Stromal cell of bone marrow (primary cell): ENCODE results near the gene MARS1.

Experiments used
- DNase-seq: peaks from one replicate; pipeline ENCODE4 v3.0.0-alpha.2; 2012; ENCODE audit warnings: low read depth

The MARS1 gene

DNA sequence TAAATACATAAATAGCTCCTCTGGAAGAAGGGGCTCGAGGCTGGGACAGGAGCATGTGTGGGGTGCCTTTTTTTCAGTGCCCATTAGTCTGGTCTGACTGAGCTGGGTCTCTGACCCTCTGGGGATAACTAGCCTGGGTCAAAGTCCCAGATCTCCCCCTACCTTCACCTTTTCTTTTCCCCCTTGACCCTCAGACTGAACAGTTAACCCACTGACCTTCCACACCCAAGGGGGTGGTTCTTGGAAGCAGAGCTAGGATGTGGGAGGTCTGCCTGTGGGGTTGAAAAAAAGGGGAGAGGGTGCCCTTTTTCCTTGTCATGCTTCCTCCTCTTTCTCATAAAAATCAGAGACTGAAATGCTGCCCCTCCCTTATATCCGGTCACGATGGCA, 29.2 kb upstream of the MARS1 start:
- DNase-seq: no peak

DNA sequence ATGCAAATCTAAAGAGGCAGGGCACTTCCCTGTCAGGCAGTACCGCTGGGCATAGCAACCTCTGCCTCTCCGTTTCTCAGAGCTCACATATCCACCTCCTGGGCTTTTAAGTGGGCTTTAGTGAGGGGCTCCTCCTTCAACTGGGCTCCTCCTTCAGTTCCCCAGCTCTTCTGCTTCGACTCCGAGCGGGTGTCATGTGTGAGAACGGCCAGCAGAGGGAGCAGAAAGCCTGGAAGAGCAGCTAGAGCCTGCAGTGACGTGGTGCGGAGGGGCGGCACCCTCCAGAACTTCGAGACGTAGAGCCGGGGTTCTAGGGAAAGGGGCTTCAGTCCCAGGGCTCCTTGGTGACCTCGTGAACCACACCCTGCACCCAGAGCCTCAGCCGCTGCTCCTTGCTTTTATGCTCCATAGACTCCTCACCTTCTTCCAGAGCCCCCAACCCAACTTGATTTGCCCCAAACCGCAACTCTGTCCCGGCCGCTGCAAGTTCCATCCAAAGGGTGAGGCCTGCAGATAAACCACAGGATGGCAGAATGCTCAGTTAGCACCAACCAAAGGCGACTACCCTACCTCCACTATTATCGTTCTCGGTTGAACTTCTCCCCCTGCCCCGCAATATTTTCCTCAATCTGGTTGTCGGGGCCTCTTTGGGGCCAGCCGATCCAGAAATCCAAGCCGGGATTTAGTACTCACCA, 28.7 kb upstream of the MARS1 start:
- DNase-seq: peak; percentile 89

DNA sequence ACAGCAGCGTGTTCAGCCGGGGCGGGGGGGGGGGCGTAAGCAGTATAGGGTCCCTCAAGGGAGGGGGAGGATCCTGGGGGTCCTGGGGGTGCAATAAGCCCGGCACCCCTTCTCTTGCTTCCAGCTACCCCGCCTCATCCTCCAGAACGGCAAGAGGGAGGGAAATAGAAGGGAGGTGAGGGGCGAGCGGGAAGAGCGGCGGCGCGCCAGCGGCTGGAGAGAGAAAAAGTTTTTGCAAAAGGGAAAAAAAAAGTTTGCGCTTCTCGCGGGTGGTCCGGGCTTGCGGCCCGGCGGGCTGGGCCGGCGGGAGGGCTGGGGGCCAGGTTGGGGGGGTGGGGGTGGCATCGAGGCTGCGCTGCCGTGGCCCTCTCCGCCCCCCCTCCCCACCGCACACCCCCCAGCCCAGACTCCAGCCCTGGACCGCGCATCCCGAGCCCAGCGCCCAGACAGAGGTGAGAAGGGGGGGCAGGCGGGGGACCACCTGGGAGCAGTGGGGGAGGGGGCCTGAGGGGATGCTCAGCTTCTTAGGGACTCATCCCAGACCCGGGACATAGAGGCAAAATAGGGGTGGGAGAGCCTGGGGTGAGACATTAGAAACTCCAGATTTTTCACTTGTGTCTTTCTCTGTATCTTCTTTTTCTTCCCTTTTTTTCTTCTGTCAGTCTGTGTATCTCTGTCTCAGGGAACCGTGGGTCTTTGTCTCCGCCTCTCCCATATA, 28.0 kb upstream of the MARS1 start, which contains the start of gene GLI1:
GLI1 (plus strand) TSS at position 36 of the 718 bp plus-strand sequence. CDS start 3,907 bp downstream, outside the sequence.
- peak; percentile 10 for DNase-seq

DNA sequence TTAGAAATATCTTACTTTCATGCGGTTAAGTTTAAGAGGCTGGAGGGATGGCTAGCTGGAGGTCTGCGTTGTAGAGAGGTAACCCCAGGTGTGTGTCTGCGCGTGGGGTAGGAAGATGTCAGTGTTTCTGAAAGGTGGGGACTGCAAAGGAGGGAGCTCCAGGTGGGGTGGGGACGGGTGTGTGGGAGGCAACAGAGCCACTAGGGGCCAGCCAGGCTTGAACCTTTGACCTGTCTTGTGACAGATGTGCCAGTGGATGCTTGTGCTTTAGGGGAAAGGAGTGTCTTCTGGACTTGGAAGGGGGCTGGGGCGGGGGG, 27.4 kb upstream of the MARS1 start:
- DNase-seq: no peak

- DNase-seq: no peak
These were observed 27.0 kb upstream of the MARS1 start for GRCh38 chr12:57460841-57461275.

DNA sequence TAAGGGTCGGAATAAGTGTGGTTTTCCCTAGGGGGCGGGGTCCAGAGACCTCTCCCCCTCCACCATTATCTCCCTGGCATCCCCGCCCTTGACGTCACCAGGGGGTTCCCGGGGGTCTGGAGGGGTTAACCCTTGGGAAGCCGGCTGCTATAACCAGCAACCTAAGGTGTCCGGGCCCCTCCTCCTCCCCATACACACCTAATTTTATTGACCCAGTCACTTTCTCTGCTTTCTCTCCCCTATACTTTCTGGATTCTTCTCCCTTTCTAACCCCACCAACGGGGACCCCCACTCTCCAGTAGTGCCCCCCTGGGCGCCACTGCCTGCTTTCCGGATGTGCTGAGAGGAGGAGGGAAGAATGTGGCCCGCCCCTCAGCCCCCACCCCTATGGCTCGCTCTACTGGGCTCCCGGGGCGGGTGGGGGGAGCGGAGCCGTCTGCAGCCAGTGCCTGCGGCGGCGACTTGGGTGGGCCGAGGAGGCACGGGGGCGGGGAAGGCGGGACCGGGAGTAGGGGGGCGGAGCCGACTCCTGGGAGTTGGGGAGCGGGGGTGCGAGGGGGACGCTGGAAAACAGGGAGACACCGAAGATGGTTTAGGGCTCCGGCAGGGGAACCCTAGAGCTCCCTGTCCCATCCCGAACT, 26.5 kb upstream of the MARS1 start:
- no peak for DNase-seq

DNA sequence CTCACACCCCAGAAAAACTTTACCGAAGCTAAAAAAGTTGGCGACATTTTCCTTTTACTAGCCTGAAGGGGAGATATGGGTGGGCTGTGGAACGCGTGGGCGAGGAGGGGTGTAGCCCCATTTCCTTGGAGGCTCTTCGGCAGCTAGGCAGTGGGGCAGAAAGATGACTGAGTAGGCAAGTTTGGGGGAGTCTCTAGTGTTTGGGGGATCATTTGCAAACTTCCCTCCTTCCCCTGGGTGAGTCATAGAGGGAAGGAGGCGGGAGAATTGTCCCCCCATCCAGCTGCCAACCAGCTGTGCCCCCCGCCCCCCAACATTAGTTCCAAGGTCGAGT, 26.0 kb upstream of the MARS1 start:
- no peak for DNase-seq

- DNase-seq: peak; percentile 70
These were observed 25.5 kb upstream of the MARS1 start for GRCh38 chr12:57462251-57462911.

- no peak for DNase-seq
These were observed 25.0 kb upstream of the MARS1 start for GRCh38 chr12:57462912-57463253.

DNA sequence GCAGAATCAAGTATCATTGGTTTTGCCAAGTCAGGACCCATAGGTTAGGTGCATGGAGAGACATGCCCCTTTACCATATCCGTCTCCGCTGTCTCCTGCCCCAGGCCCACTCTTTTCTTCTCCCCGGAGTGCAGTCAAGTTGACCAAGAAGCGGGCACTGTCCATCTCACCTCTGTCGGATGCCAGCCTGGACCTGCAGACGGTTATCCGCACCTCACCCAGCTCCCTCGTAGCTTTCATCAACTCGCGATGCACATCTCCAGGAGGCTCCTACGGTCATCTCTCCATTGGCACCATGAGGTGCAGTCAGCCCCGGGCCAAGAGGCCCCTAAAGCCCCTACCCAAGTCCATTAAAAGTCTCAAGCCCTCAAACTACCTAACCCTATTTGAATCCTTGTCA, 23.3 kb upstream of the MARS1 start:
- DNase-seq: no peak

GRCh38 chr12:57465030-57465746, 22.7 kb upstream of the MARS1 start:
- DNase-seq: no peak

GRCh38 chr12:57465747-57466505, 21.9 kb upstream of the MARS1 start:
- no peak for DNase-seq

DNA sequence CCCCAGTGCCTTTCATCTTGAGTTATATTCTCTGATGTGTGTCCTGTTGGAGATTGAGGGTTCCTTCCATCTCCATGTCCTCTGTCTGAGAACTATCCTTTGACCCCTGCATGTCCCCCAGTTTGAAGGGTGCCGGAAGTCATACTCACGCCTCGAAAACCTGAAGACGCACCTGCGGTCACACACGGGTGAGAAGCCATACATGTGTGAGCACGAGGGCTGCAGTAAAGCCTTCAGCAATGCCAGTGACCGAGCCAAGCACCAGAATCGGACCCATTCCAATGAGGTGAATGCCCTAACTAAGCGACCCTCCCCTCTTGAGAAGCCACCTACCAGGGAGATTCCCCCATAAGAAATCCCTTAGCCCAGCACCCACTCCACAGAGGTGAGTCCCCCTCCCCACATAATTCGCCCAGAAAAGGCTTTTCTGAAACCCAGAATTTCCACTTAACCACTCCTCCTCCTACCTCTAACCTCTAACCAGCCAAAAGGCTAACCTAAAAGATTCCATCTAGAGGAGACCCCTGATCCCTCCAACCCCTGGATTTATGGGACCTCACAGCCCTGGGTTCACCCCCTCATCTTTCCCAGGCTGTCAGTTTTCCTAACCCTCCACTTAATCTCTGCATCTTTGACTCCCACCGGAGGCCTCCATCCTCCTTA, 20.5 kb upstream of the MARS1 start:
- DNase-seq: no peak

DNA sequence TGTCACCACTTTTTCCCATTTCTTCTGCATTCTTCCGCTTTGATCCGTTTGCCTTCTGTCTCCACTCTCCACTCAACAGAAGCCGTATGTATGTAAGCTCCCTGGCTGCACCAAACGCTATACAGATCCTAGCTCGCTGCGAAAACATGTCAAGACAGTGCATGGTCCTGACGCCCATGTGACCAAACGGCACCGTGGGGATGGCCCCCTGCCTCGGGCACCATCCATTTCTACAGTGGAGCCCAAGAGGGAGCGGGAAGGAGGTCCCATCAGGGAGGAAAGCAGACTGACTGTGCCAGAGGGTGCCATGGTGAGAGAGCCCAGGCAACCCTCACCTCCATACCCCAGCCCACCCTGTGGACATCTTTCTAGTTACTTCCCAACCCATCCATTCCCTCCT, 20.0 kb upstream of the MARS1 start:
- DNase-seq: no peak

DNA sequence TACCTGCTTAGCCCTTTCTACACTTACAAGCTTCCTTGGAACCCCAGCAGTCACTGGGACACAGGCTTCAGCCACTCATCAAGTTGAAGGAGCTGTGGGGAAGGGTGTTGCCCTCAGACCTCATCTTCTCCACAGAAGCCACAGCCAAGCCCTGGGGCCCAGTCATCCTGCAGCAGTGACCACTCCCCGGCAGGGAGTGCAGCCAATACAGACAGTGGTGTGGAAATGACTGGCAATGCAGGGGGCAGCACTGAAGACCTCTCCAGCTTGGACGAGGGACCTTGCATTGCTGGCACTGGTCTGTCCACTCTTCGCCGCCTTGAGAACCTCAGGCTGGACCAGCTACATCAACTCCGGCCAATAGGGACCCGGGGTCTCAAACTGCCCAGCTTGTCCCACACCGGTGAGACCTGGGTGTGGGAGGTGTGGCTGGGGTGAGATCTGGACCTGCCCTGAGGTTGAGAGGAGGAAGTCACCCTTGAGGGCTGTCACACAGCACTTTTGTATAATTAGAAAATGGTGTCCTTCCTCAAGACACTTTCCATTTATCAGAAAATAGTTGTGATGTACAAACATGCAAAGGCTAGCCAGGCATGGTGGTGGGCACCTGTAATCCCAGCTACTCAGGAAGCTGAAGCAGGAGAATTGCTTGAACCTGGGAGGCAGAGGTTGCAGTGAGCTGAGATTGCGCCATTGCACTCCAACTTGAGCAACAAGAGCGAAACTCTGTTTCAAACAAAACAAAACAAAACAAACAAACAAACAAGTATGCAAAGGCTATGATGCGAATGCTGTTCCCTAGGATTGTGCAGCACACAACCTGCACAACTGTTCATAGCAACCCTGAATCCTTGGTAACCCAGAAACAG, 18.3 kb upstream of the MARS1 start:
- DNase-seq: no peak

GRCh38 chr12:57470286-57470969, 17.4 kb upstream of the MARS1 start:
- no peak for DNase-seq

- no peak for DNase-seq
These were observed 16.8 kb upstream of the MARS1 start for GRCh38 chr12:57470970-57471656.

- no peak for DNase-seq
These were observed 16.2 kb upstream of the MARS1 start for GRCh38 chr12:57471661-57472060.

DNA sequence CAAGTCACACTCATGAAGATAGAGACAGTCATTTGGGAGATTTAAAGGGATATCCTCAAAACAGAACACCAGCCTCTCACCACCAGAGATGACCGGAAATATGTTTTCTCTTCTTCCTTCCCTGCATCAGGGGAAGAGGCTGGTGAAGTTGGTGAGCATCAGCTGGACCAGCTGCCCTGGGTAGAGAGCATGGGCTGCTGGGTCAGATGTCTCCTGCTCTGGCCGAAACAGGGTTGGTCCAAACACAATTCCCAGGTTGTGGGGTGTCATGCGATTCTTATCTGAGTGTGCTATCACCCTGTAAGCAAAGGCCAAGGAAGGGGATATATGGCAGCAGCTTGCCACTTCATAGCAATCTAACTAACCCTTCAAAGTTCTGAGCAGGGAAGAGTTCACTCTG, 15.5 kb upstream of the MARS1 start:
- DNase-seq: no peak
